WTC11 (cell line): ENCODE results near the gene CFAP299. TPM values are rescaled to one million over a fixed set of nuclear protein-coding genes. Genes with fewer than 3 reads are reported as not detected.

ENCODE experiments used
- ATAC-seq: fragments of 200-7000 bp; cut with Tn5 transposase; 2 replicates; pipeline ENCODE4 v1.10.0; 2021; ENCODE audit warnings: mild to moderate bottlenecking, moderate library complexity
- CTCF ChIA-PET: fragments of 300-600 bp; sonication (Branson Sonifier 250); formaldehyde crosslinking; loops from one replicate; lab custom pipeline; 2021; ENCODE audit warnings: antibody characterized with exemption; lab: Charles Lee
- POLR2A ChIA-PET: fragments of 350-600 bp; sonication (Branson Sonifier 250); formaldehyde crosslinking; loops from one replicate; lab custom pipeline; 2021; ENCODE audit warnings: antibody characterized with exemption; lab: Charles Lee
- DNase-seq: peaks from one replicate; pipeline ENCODE4 v3.0.0; 2021; ENCODE audit warnings: low spot score
- H3K27ac Mint-ChIP-seq: 2 replicates; pipeline ENCODE4 v1.8.0; 2021; ENCODE audit warnings: mixed read lengths
- H3K27me3 Mint-ChIP-seq: 2 replicates; pipeline ENCODE4 v1.8.0; 2021; ENCODE audit warnings: low read depth, mild to moderate bottlenecking, moderate library complexity, mixed read lengths
- H3K36me3 Mint-ChIP-seq: 2 replicates; pipeline ENCODE4 v1.8.0; 2021; ENCODE audit warnings: mixed read lengths
- H3K4me1 Mint-ChIP-seq: 2 replicates; pipeline ENCODE4 v1.8.0; 2022; ENCODE audit warnings: mixed read lengths
- H3K4me3 Mint-ChIP-seq: 2 replicates; pipeline ENCODE4 v1.8.0; 2021; ENCODE audit warnings: mild to moderate bottlenecking, moderate library complexity, mixed read lengths
- H3K9me3 Mint-ChIP-seq: 2 replicates; pipeline ENCODE4 v1.8.0; 2021; ENCODE audit warnings: mixed read lengths
- ESRRA ChIP-seq: sonication (generic); formaldehyde crosslinking; IDR thresholded peaks from 2 replicates; pipeline ENCODE4 v1.8.1; 2022; ENCODE audit warnings: mild to moderate bottlenecking, missing genetic modification reagents, borderline replicate concordance
- IRF2 ChIP-seq: sonication (generic); formaldehyde crosslinking; IDR thresholded peaks from 2 replicates; pipeline ENCODE4 v1.8.0; 2022; ENCODE audit warnings: low read depth, missing genetic modification reagents, borderline replicate concordance
- JAZF1 ChIP-seq: fragments of 250-450 bp; sonication (Bioruptor Pico); IDR thresholded peaks from 2 replicates; pipeline ENCODE4 v1.9.0; 2021; ENCODE audit warnings: moderate library complexity, mild to moderate bottlenecking, inconsistent platforms
- KAT7 ChIP-seq: sonication (generic); formaldehyde crosslinking; IDR thresholded peaks from 2 replicates; pipeline ENCODE4 v1.8.1; 2023; ENCODE audit warnings: missing genetic modification reagents, mild to moderate bottlenecking, borderline replicate concordance
- MYBL2 ChIP-seq: sonication (generic); formaldehyde crosslinking; IDR thresholded peaks from 2 replicates; pipeline ENCODE4 v1.8.1; 2023; ENCODE audit warnings: mild to moderate bottlenecking, moderate library complexity, missing genetic modification reagents
- NFYB ChIP-seq: sonication (generic); formaldehyde crosslinking; conservative IDR thresholded peaks from 2 replicates; pipeline ENCODE4 v1.8.0; 2022; ENCODE audit warnings: low read depth, missing genetic modification reagents
- NR2C2 ChIP-seq: sonication (generic); formaldehyde crosslinking; IDR thresholded peaks from 2 replicates; pipeline ENCODE4 v1.8.0; 2022; ENCODE audit warnings: mild to moderate bottlenecking, missing genetic modification reagents
- NR3C1 ChIP-seq: sonication (generic); formaldehyde crosslinking; conservative IDR thresholded peaks from 2 replicates; pipeline ENCODE4 v1.8.1; 2023; ENCODE audit warnings: low read depth, mild to moderate bottlenecking, missing genetic modification reagents
- RELA ChIP-seq: sonication (generic); formaldehyde crosslinking; IDR thresholded peaks from 2 replicates; pipeline ENCODE4 v1.8.1; 2022; ENCODE audit warnings: missing genetic modification reagents, mild to moderate bottlenecking, borderline replicate concordance
- SMAD4 ChIP-seq: sonication (generic); formaldehyde crosslinking; IDR thresholded peaks from 2 replicates; pipeline ENCODE4 v1.8.0; 2022; ENCODE audit warnings: mild to moderate bottlenecking, missing genetic modification reagents
- TEAD4 ChIP-seq: sonication (generic); formaldehyde crosslinking; IDR thresholded peaks from 2 replicates; pipeline ENCODE4 v1.8.0; 2022; ENCODE audit warnings: mild to moderate bottlenecking, missing genetic modification reagents
- TP53 ChIP-seq: sonication (generic); formaldehyde crosslinking; IDR thresholded peaks from 2 replicates; pipeline ENCODE4 v1.8.1; 2023; ENCODE audit warnings: mild to moderate bottlenecking, missing genetic modification reagents
- ZBTB21 ChIP-seq: sonication (generic); formaldehyde crosslinking; IDR thresholded peaks from 2 replicates; pipeline ENCODE4 v1.8.1; 2023; ENCODE audit warnings: mild to moderate bottlenecking, missing genetic modification reagents, borderline replicate concordance
- ZNF121 ChIP-seq: sonication (generic); formaldehyde crosslinking; IDR thresholded peaks from 2 replicates; pipeline ENCODE4 v1.8.0; 2023; ENCODE audit warnings: missing genetic modification reagents
- ZNF232 ChIP-seq: sonication (generic); formaldehyde crosslinking; IDR thresholded peaks from 2 replicates; pipeline ENCODE4 v1.8.0; 2022; ENCODE audit warnings: mild to moderate bottlenecking, missing genetic modification reagents
- total RNA-seq: library from RNA; stranded (reverse); gene quantifications from 3 replicates; pipeline ENCODE4 v1.2.3, GENCODE V29; 2021
- TF ChIP-seq, protein P1 (sequence below): fragments of 200-600 bp; IDR thresholded peaks from 2 replicates; pipeline ENCODE4 v1.8.0; 2022; ENCODE audit warnings: antibody characterized with exemption
- TF ChIP-seq, protein P2 (sequence below): sonication (generic); formaldehyde crosslinking; IDR thresholded peaks from 2 replicates; pipeline ENCODE4 v1.8.0; 2022; ENCODE audit warnings: missing genetic modification reagents
- TF ChIP-seq, protein P3 (sequence below): sonication (generic); formaldehyde crosslinking; IDR thresholded peaks from 2 replicates; pipeline ENCODE4 v1.8.0; 2023; ENCODE audit warnings: mild to moderate bottlenecking, missing genetic modification reagents
- TF ChIP-seq, protein P4 (sequence below): sonication (generic); formaldehyde crosslinking; IDR thresholded peaks from 2 replicates; pipeline ENCODE4 v1.8.0; 2023; ENCODE audit warnings: missing genetic modification reagents

Gene CFAP299
- total RNA-seq, 1 experiment from 2014 or later: not detected

DNA sequence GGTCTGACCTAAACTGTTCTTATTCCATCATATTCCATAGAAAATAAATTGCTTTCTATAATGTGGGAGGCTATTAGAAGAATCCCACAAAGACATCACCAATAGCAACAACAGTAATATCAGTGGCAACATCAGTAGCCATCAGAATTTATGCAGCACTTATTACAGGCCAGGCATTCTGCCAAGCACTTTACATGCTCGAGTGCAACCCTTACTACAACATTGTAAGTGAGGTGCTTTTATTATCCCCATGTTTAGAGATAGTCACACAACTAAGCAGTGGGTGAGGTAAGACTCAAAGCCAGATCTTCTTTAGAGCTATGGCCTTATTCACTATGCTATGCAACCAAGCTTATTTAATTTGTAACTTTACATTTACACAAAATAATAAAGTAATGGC is 377.9 kb downstream of the CFAP299 start (continued):
- TF ChIP-seq, protein P1, sequence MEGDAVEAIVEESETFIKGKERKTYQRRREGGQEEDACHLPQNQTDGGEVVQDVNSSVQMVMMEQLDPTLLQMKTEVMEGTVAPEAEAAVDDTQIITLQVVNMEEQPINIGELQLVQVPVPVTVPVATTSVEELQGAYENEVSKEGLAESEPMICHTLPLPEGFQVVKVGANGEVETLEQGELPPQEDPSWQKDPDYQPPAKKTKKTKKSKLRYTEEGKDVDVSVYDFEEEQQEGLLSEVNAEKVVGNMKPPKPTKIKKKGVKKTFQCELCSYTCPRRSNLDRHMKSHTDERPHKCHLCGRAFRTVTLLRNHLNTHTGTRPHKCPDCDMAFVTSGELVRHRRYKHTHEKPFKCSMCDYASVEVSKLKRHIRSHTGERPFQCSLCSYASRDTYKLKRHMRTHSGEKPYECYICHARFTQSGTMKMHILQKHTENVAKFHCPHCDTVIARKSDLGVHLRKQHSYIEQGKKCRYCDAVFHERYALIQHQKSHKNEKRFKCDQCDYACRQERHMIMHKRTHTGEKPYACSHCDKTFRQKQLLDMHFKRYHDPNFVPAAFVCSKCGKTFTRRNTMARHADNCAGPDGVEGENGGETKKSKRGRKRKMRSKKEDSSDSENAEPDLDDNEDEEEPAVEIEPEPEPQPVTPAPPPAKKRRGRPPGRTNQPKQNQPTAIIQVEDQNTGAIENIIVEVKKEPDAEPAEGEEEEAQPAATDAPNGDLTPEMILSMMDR: no peak
- TF ChIP-seq SMAD4 (CRISPR knock-in tag): no peak
- no peak for TF ChIP-seq NR2C2 (CRISPR knock-in tag)

DNA sequence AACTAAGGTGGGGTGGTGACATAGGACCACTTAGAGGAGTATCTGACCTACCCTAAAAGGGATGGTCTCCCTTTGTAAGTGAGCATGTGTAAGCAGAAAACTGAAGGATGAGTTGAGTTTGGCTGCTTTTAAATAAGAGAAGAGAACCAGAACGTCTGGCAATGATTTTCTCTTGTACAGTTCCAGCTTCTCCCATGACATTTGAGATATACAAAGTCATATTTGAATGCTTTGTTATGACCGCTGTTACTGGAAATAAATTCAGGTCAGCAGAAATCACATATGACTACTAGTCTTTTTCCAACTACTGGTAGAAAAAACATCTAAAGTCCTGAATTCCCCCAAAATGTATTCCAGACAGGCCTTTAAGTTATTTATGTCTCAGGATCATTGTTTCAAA is 381.7 kb downstream of the CFAP299 start:
- DNase-seq: no peak

DNA sequence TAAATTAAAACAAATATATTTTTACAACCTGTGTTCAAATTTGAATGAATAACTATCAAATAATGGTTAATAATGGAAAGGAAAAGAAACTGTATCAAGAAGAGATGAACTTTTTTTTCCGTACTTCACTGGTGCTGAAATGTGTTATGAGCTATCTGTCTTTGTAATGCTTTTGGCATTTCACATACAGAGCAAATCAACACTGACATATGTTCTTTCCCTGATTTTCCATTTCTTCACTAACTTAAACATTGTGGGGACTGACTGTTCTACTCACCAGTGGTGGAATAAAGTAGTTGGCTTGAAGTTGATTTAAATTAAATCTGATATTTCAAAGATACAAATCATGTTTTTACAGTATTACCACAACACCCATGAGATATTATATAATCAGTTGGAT is 390.9 kb downstream of the CFAP299 start:
- Mint-ChIP-seq H3K4me1 (no peaks in the 10 kb centered on the region), H3K9me3 (peaks cover 4% of the 10 kb centered on the region), H3K27ac (no peak overlapping the region), H3K27me3 (peaks cover 34% of the 10 kb centered on the region), H3K36me3 (peaks cover 3% of the 10 kb centered on the region; the same call in 1 of the 2 replicates), H3K4me3 (no peak overlapping the region)
- TF ChIP-seq NFYB (CRISPR knock-in tag): no peak
- TF ChIP-seq, protein P2, sequence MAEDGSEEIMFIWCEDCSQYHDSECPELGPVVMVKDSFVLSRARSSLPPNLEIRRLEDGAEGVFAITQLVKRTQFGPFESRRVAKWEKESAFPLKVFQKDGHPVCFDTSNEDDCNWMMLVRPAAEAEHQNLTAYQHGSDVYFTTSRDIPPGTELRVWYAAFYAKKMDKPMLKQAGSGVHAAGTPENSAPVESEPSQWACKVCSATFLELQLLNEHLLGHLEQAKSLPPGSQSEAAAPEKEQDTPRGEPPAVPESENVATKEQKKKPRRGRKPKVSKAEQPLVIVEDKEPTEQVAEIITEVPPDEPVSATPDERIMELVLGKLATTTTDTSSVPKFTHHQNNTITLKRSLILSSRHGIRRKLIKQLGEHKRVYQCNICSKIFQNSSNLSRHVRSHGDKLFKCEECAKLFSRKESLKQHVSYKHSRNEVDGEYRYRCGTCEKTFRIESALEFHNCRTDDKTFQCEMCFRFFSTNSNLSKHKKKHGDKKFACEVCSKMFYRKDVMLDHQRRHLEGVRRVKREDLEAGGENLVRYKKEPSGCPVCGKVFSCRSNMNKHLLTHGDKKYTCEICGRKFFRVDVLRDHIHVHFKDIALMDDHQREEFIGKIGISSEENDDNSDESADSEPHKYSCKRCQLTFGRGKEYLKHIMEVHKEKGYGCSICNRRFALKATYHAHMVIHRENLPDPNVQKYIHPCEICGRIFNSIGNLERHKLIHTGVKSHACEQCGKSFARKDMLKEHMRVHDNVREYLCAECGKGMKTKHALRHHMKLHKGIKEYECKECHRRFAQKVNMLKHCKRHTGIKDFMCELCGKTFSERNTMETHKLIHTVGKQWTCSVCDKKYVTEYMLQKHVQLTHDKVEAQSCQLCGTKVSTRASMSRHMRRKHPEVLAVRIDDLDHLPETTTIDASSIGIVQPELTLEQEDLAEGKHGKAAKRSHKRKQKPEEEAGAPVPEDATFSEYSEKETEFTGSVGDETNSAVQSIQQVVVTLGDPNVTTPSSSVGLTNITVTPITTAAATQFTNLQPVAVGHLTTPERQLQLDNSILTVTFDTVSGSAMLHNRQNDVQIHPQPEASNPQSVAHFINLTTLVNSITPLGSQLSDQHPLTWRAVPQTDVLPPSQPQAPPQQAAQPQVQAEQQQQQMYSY (CRISPR knock-in tag): no peak
- no peak for TF ChIP-seq TEAD4 (CRISPR knock-in tag)
- TF ChIP-seq MYBL2 (CRISPR knock-in tag): no peak
- TF ChIP-seq ESRRA (CRISPR knock-in tag): no peak
- TF ChIP-seq KAT7 (CRISPR knock-in tag): no peak
- TF ChIP-seq, protein P3, sequence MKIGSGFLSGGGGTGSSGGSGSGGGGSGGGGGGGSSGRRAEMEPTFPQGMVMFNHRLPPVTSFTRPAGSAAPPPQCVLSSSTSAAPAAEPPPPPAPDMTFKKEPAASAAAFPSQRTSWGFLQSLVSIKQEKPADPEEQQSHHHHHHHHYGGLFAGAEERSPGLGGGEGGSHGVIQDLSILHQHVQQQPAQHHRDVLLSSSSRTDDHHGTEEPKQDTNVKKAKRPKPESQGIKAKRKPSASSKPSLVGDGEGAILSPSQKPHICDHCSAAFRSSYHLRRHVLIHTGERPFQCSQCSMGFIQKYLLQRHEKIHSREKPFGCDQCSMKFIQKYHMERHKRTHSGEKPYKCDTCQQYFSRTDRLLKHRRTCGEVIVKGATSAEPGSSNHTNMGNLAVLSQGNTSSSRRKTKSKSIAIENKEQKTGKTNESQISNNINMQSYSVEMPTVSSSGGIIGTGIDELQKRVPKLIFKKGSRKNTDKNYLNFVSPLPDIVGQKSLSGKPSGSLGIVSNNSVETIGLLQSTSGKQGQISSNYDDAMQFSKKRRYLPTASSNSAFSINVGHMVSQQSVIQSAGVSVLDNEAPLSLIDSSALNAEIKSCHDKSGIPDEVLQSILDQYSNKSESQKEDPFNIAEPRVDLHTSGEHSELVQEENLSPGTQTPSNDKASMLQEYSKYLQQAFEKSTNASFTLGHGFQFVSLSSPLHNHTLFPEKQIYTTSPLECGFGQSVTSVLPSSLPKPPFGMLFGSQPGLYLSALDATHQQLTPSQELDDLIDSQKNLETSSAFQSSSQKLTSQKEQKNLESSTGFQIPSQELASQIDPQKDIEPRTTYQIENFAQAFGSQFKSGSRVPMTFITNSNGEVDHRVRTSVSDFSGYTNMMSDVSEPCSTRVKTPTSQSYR (CRISPR knock-in tag): no peak
- DNase-seq (no peak), ATAC-seq (no peak)
- CTCF ChIA-PET: no interaction called here
- POLR2A ChIA-PET: no interaction called here

More for the DNA sequence above, 381.7 kb downstream of the CFAP299 start:
- ATAC-seq: no peak
- no peak overlapping the region for H3K27ac Mint-ChIP-seq
- no peak overlapping the region for H3K4me3 Mint-ChIP-seq
- TF ChIP-seq NR3C1 (CRISPR knock-in tag): no peak
- no peak for TF ChIP-seq ZNF121
- no peak for TF ChIP-seq TEAD4 (CRISPR knock-in tag)
- TF ChIP-seq, protein P4, sequence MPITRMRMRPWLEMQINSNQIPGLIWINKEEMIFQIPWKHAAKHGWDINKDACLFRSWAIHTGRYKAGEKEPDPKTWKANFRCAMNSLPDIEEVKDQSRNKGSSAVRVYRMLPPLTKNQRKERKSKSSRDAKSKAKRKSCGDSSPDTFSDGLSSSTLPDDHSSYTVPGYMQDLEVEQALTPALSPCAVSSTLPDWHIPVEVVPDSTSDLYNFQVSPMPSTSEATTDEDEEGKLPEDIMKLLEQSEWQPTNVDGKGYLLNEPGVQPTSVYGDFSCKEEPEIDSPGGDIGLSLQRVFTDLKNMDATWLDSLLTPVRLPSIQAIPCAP (CRISPR knock-in tag): no peak
- no peak for TF ChIP-seq ZNF232 (CRISPR knock-in tag)
- TF ChIP-seq TP53 (CRISPR knock-in tag): no peak
- no peak for TF ChIP-seq ZBTB21 (CRISPR knock-in tag)
- TF ChIP-seq MYBL2 (CRISPR knock-in tag): no peak
- TF ChIP-seq RELA (CRISPR knock-in tag): no peak
- no peak for TF ChIP-seq IRF2 (CRISPR knock-in tag)
- no peak for TF ChIP-seq ESRRA (CRISPR knock-in tag)
- no peak for TF ChIP-seq JAZF1 (CRISPR knock-in tag)
- TF ChIP-seq, all 79 proteins: peak for 0
- CTCF ChIA-PET: no interaction called here
- POLR2A ChIA-PET: no interaction called here
- Mint-ChIP-seq H3K27me3 (no peaks in the 10 kb centered on the region), H3K9me3 (peaks cover 29% of the 10 kb centered on the region), H3K4me1 (peaks cover 7% of the 10 kb centered on the region), H3K36me3 (peaks cover 10% of the 10 kb centered on the region; the same call in 1 of the 2 replicates)
